Activated CD4-positive, CD25-positive, alpha-beta regulatory T cell treated with anti-CD3 and anti-CD28 coated beads, Interleukin-2, amount 50 U/mL, for 16 hours (primary cell): ENCODE data around the gene SYNJ2.

Experiments
- DNase-seq: peaks from one replicate; pipeline ENCODE4 v3.0.0-alpha.2; 2020; ENCODE audit warnings: low read depth, low spot score

SYNJ2 gene

GRCh38 chr6:158010591-158011477 lies 29.2 kb downstream of the SYNJ2 start:
- no peak for DNase-seq

- no peak for DNase-seq
Observed at GRCh38 chr6:158011478-158011920, 29.8 kb downstream of the SYNJ2 start.

DNA sequence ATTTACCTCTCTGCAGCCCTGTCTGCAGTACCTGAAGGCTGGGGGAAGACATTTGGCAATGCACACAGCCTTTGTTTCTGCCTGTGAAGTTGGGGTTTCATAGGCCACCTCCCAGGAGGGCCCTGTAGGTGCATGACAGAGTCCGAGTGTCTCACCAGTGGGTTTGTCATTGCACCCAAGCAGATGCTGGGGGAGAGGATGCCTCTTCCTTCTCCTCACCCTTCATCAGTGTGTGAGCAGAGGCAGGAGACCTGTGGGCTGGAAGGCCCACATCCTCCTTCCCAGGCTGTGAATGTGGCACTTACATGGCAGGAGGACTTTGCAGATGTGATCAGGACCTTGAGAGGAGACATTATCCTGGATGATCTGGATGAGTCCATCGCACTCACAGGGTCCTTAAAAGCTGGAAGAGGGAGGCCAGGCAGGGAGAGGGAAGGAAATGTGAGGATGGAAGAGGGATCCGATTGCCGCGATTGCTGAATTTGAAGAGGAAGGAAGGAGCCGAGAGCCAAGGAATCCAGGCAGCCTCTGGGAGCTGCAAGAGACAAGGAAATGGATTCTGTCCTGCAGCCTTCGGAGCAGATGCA lies 30.4 kb downstream of the SYNJ2 start:
- DNase-seq = no peak

GRCh38 chr6:158013904-158014504 lies 32.3 kb downstream of the SYNJ2 start:
- no peak for DNase-seq

GRCh38 chr6:158014505-158015187 lies 33.0 kb downstream of the SYNJ2 start:
- no peak for DNase-seq

DNA sequence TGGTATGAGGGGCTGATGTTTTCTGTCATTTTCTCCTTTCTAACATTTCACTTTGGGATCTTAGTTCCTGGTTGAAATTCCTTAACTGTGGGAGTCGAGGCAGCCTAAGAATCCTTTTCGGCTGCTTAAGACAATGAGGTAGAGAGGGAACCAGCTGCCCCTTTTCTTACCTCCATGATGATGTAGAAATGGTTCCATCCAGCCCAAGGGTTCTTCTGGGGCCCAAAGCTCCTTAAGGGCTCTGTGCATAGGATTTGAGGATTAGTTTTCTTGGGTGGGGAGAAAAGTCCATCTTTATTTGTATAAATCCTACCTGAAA lies 33.5 kb downstream of the SYNJ2 start:
- no peak for DNase-seq

DNA sequence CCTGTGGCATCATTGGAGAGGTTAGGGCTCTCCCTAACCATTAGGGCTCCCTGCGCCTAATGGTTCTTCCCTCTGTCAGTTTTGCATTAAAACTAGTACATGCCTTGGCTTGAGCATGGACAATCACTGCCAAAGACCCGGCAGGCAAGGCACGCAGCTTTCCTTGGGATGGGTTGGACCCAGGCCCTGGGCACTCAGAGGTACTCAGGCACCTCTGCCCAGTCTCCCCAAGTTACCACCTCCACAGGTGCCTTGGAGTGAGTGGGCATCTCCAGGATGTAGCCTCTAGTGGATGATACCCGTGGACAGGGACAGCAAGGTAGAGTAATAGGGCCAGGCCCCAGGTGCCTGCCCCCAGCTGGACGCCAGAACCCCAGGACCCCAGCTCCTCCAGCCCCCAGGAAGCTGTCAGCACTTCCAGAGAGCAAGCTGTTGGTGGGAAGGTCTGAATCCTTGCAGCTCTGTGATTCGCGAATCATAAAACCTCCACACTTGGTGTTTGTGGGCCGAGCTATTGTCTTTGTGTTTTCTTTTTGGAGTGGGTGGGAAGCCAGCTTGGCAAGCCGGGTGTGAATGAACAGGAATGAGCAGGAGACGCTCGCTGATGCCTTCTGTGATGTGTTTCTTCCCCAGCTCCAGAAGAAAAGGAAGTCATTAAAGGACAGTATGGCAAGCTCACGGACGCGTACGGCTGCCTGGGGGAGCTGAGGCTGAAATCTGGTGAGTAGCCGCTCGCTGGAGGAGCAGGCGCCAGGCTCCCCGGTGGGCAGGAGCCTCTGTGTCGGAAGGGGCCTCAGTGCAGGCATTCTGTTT lies 35.1 kb downstream of the SYNJ2 start:
- DNase-seq = no peak

DNA sequence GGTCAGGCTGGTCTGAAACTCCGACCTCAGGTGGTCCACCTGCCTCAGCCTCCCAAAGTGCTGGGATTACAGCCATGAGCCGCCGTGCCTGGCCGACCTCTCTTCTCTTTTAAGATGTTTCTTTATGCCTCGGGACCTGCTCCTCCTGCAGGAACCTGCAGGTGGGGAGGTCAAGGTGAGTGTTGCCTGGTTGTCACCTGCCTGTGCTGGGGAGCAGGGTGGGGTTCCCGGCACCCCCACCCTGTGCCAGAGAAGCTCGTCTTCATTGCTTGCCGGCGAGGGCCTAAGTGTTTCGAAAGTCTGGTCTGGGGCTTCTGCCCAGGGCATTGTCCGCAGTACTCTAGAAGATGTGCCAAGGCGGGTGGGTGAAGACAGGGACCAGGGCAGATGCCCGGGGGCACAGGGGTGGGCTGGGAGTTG lies 36.0 kb downstream of the SYNJ2 start:
- no peak for DNase-seq

DNA sequence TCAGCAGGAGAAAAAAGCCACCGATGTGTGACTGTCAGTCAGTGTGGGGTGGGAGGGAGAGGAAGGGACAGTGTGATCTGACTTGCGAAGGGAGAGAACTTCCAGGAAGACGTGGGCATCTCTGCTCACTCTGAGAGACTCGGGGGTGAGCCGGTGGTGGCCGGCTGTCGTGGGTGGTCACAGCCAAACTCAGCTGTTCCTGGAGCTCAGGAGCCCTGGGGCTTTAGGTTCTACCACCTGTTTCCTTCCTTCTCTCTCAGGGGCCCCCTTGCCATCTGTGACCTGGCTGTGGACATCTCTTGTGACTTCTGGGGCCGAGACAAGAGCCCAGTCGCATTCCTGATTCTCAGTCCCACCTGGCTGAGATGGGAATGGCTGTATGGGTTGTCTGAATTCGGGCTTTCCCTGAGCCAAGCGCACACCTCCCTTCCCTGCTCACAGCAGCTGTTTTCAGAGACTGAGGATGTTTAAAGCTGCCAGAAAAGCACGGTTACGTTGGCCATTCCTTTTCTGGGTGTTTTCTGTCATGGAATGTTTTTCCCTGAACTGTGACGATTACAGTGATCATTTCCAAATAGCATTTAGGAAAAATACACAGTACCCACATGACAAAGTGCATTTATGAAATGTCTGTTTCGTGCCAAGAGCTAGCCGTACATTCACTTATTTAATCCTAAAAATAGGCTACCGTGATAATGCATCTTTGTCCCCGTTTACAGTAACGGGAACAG lies 36.5 kb downstream of the SYNJ2 start:
- DNase-seq = no peak

GRCh38 chr6:158018851-158019361 lies 37.2 kb downstream of the SYNJ2 start:
- no peak for DNase-seq

GRCh38 chr6:158019416-158019815 lies 37.8 kb downstream of the SYNJ2 start:
- DNase-seq = no peak

DNA sequence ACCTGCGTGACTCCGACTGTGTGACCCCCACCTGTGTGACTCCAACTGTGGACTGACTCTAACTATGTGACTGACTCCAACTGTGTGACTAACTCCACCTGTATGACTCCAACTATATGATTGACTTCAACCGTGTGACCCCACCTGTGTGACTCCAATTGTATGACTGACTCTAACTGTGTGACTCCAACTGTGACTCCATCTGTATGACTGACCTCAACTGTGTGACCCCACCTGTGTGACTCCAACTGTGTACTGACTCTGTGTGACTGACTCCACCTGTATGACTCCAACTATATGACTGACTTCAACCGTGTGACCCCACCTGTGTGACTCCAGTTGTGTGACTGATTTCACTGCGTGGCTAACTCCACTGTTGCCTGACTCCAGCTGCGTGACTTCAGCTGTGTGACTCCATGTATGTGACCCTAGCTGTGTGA lies 38.6 kb downstream of the SYNJ2 start:
- no peak for DNase-seq

GRCh38 chr6:158020811-158021210 lies 39.1 kb downstream of the SYNJ2 start:
- DNase-seq = no peak

GRCh38 chr6:158021376-158021775 lies 39.7 kb downstream of the SYNJ2 start:
- DNase-seq = no peak

DNA sequence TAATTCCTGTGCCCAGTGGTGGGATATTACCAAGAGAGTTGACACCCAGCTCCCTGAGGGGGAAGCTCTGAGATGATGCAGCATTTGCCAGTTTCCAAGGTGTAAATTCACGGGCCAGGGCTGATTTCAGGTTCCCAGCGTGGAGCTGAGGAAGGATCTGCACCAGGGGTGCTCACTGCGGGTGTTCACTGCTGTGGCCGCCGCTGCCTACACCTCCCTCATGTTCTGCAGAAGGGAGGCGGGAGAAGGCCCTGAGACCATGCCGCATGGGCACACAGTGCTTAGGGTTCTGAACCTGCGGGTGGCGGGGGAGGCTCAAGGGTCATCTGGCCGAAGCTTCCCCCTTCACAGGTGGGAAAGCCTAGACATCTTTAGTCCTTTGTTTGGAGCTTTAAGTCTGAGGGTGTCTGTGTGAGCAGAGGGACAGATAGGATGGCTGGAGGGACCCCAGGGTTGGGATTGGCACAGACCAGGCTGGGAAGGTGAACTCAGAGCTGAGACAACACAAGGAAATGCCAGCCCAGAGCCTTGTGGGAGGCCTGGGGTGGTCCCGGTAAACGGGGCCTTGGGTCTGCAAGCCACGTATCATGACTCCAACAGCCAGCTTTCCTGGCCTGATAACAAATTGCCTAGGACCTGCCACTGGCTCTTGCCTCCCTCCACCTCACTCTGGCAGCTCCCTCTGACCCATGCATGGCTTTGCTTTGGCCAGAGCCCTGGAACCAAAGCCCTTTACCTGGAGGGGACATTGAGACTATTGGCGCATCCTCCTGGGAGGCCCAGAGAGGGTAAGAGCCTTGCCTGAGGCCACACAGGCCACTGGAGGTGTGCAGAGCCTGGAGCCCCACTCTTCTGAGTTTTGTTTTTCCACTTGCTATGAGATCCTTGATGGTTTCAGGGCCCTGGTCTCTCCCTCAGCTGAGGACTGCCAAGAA lies 40.4 kb downstream of the SYNJ2 start:
- no peak for DNase-seq

DNA sequence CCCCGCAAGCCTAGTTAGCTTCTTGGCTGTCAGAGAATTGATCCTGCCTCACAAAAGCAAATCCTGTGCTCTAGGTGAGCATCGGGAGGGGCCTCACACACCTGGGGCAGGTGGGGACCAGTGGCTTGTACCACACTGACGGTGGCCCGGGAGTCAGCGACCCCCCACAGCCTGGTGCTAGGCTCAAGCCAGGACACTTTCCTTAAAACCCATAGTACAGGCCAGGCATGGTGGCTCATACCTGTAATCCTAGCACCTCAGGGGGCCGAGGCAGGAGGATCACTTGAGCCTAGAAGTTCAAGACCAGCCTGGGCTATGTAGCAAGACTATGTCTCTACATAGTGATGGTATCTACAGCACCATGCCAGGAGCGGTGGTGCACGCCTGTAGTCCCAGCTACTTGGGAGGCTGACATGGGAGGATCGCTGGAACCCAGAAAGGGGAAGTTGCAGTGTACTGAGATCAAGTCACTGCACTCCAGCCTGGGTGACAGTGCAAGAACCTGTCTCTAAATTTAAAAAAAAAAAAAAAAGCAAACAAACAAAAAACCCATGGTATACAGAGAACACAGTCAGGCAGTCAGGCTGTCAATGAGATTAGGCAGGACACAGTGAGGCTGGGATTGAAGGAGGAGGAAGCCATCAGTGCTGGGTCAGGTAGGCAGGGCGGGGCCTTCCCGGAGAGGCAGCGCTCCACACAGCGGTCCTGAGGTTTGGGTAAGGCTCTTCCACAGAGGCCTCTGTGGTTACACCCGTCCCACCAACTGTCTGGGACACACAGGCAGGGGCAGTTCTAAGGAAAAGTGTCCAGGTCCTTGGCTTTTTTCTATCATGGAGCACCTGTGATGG lies 41.3 kb downstream of the SYNJ2 start:
- no peak for DNase-seq

GRCh38 chr6:158023597-158023939 lies 41.9 kb downstream of the SYNJ2 start:
- no peak for DNase-seq

DNA sequence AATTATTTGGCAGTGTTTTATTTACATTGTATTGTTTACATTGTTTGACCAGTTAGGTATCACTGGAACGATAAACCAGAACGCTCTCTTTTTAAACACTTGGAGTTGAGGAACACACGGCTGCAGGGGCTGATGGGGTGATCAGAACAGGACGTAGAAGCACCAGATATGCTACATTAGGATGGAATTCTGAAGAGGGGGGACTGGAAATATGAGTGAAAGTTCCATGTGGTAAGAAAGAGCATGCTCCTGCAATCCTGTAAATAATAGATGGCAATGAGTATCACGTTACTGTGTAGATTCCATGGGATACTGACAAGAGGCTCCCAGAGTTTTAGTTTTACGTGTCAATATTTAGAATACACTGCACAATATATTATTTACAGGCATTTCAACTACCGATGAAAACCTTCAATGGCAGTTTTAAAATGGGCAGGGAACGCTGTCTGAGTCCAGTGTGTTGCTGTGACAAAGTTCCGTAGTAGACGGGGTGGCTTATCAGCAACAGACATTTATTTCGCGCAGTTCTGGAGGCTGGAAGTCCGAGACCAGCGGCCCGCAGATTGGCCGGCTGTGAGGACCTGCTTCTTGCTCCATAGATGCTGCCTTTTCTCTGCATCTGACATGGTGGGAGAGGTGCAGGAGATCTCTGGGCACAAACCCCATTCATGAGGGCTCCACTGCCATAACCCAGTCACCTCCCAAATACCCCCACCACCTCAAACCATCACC lies 43.1 kb downstream of the SYNJ2 start:
- DNase-seq = no peak
